MCF 10A (cell line): Measurements from ENCODE around the gene BCL3. TPM values are rescaled to one million over a fixed set of nuclear protein-coding genes. Genes with fewer than 3 reads are reported as not detected.

Experiments used
- BruUV-seq: library from RNA; stranded (reverse); fragments of 400-500 nt; replicated peaks from 2 replicates; lab custom pipeline; 2021; lab: Mats Ljungman, UMichigan
- CTCF ChIA-PET: fragments of 300-600 bp; sonication (Branson Sonifier 250); formaldehyde crosslinking; extraction: SDS; loops from one replicate; lab custom pipeline; 2021; ENCODE audit warnings: antibody characterized with exemption, inconsistent platforms; lab: Yijun Ruan, JAX
- POLR2A ChIA-PET: fragments of 300-600, 350-650 bp; sonication (Branson Sonifier 250); formaldehyde crosslinking; extraction: SDS; loops from one replicate; lab custom pipeline; 2020; ENCODE audit warnings: antibody characterized with exemption, inconsistent platforms; lab: Yijun Ruan, JAX
- DNase-seq: peaks from one replicate; pipeline ENCODE4 v3.0.0-alpha.2; 2018; ENCODE audit not compliant: unreplicated experiment
- H3K27ac Mint-ChIP-seq: one replicate; pipeline ENCODE4 v1.8.0; 2022; ENCODE audit warnings: mild to moderate bottlenecking, low read depth, mixed read lengths; ENCODE audit not compliant: unreplicated experiment
- H3K27me3 Mint-ChIP-seq: one replicate; pipeline ENCODE4 v1.8.0; 2022; ENCODE audit warnings: mixed read lengths; ENCODE audit not compliant: insufficient read depth, unreplicated experiment
- H3K36me3 Mint-ChIP-seq: one replicate; pipeline ENCODE4 v1.8.0; 2022; ENCODE audit warnings: mild to moderate bottlenecking, moderate library complexity, mixed read lengths; ENCODE audit not compliant: insufficient read depth, unreplicated experiment
- H3K4me1 Mint-ChIP-seq: one replicate; pipeline ENCODE4 v1.8.0; 2022; ENCODE audit warnings: mixed read lengths; ENCODE audit not compliant: insufficient read depth, unreplicated experiment
- H3K4me3 Mint-ChIP-seq: one replicate; pipeline ENCODE4 v1.8.0; 2022; ENCODE audit warnings: mild to moderate bottlenecking, moderate library complexity, mixed read lengths; ENCODE audit not compliant: unreplicated experiment
- H3K9me3 Mint-ChIP-seq: one replicate; pipeline ENCODE4 v1.8.0; 2022; ENCODE audit warnings: mixed read lengths; ENCODE audit not compliant: unreplicated experiment
- CTCF ChIP-seq: fragments of 200-600 bp; IDR thresholded peaks from one replicate; pipeline ENCODE4 v1.8.0; 2022; ENCODE audit warnings: antibody characterized with exemption, mild to moderate bottlenecking; ENCODE audit not compliant: unreplicated experiment
- intact Hi-C: fragments of 100-400 bp; cut with micrococcal nuclease; formaldehyde crosslinking; loops from 2 replicates; pipeline ENCODE4 v1.14.1; 2022
- total RNA-seq: library from RNA; stranded (reverse); gene quantifications from 2 replicates; pipeline ENCODE4 v1.2.3, GENCODE V29; 2022

Gene BCL3
- total RNA-seq, 1 experiment from 2014 or later: 24.4 TPM

- no peak for TF ChIP-seq CTCF
- intact Hi-C loops: no loop called here
- Mint-ChIP-seq H3K9me3 (no peaks in the 10 kb centered on the region), H3K36me3 (peaks cover 16% of the 10 kb centered on the region), H3K4me3 (no peak overlapping the region), H3K27ac (no peak overlapping the region), H3K4me1 (no peaks in the 10 kb centered on the region), H3K27me3 (no peaks in the 10 kb centered on the region)
- ChIA-PET POLR2A (no interaction called here), CTCF (interaction anchor here (0.7 to 2.8 kb wide), 18 partner anchors 9 to 214 kb away, joined by 3 to 27 read pairs (median 6); partner anchors contain the start of gene BCAM)
- no peak for DNase-seq
- BruUV-seq: no TSS peak
Measured at GRCh38 chr19:44785271-44785670, 36.8 kb downstream of the BCL3 start.

GRCh38 chr19:44785993-44786392 lies 37.5 kb downstream of the BCL3 start:
- no TSS peak for BruUV-seq
- Mint-ChIP-seq H3K9me3 (no peaks in the 10 kb centered on the region), H3K4me3 (no peak overlapping the region), H3K4me1 (no peaks in the 10 kb centered on the region), H3K36me3 (peaks cover 16% of the 10 kb centered on the region), H3K27me3 (no peaks in the 10 kb centered on the region), H3K27ac (no peak overlapping the region)
- DNase-seq: no peak
- no peak for TF ChIP-seq CTCF
- CTCF ChIA-PET: interaction anchor here (0.6 to 2.8 kb wide), 9 partner anchors 9 to 340 kb away, joined by 3 to 27 read pairs (median 3); partner anchors contain the start of gene CBLC
- POLR2A ChIA-PET: interaction anchor here (1.0 kb wide), 1 partner anchor 44 kb away, joined by 4 read pairs; no protein-coding TSS in a partner anchor
- intact Hi-C loops: no loop called here

- H3K9me3 Mint-ChIP-seq: no peaks in the 10 kb centered on the region
- no peak for DNase-seq
- H3K4me3 Mint-ChIP-seq: no peak overlapping the region
- ChIA-PET CTCF (interaction anchor here (1.3 to 1.5 kb wide), 2 partner anchors 57 to 65 kb away, joined by 3 read pairs; partner anchors contain the start of gene NECTIN2), POLR2A (interaction anchor here (1.4 kb wide), 1 partner anchor 10 kb away, joined by 5 read pairs; no protein-coding TSS in a partner anchor)
- H3K36me3 Mint-ChIP-seq: peaks cover 21% of the 10 kb centered on the region
- TF ChIP-seq CTCF: no peak
- no peaks in the 10 kb centered on the region for H3K4me1 Mint-ChIP-seq
- H3K27ac Mint-ChIP-seq: no peak overlapping the region
- intact Hi-C loops: no loop called here
- no TSS peak for BruUV-seq
- no peaks in the 10 kb centered on the region for H3K27me3 Mint-ChIP-seq
Measured at GRCh38 chr19:44788971-44789370, 40.5 kb downstream of the BCL3 start.

GRCh38 chr19:44789943-44790483 lies 41.5 kb downstream of the BCL3 start:
- no peaks in the 10 kb centered on the region for H3K4me1 Mint-ChIP-seq
- no peak overlapping the region for H3K4me3 Mint-ChIP-seq
- no peaks in the 10 kb centered on the region for H3K27me3 Mint-ChIP-seq
- intact Hi-C loops: no loop called here
- H3K9me3 Mint-ChIP-seq: no peaks in the 10 kb centered on the region
- H3K36me3 Mint-ChIP-seq: peaks cover 26% of the 10 kb centered on the region
- ChIA-PET CTCF (interaction anchor here (1.2 to 1.5 kb wide), 4 partner anchors 54 to 219 kb away, joined by 3 to 6 read pairs (median 4); partner anchors contain the start of gene NECTIN2), POLR2A (interaction anchor here (1.4 kb wide), 1 partner anchor 9 kb away, joined by 5 read pairs; no protein-coding TSS in a partner anchor)
- no peak for TF ChIP-seq CTCF
- H3K27ac Mint-ChIP-seq: no peak overlapping the region
- no peak for DNase-seq
- BruUV-seq: no TSS peak
